HepG2 (cell line): Measurements from ENCODE around the gene FOXA1. TPM values are rescaled to one million over a fixed set of nuclear protein-coding genes. Genes with fewer than 3 reads are reported as not detected.

Experiments
- AGO2 ChIP-seq: fragments of 200-400 bp; formaldehyde crosslinking; optimal IDR thresholded peaks from 2 replicates; pipeline ENCODE3; 2017; ENCODE audit warnings: mild to moderate bottlenecking, low read depth, low read length, moderate library complexity
- GABPA ChIP-seq, 2 experiments: IDR thresholded peaks; 2 replicates each; pipeline ENCODE4 v1.6.1; 2011 to 2016; ENCODE audit warnings: low read depth in 2 of 2, low read length in 1 of 2, missing biosample characterization in 1 of 2, missing genetic modification characterization in 1 of 2
- IKZF4 ChIP-seq: sonication (generic); formaldehyde crosslinking; IDR thresholded peaks from 2 replicates; pipeline ENCODE4 v1.5.1; 2020; ENCODE audit warnings: borderline replicate concordance, mild to moderate bottlenecking, low read depth, missing genetic modification reagents; ENCODE audit errors: not compliant biosample characterization
- MAF1 ChIP-seq: sonication (generic); formaldehyde crosslinking; IDR thresholded peaks from 2 replicates; pipeline ENCODE4 v1.5.0; 2020; ENCODE audit warnings: missing genetic modification reagents, borderline replicate concordance
- MYC ChIP-seq: sonication (generic); formaldehyde crosslinking; IDR thresholded peaks from 2 replicates; pipeline ENCODE4 v1.9.0; 2021; ENCODE audit warnings: missing genetic modification reagents, borderline replicate concordance
- PAXIP1 ChIP-seq: sonication (generic); formaldehyde crosslinking; conservative IDR thresholded peaks from 2 replicates; pipeline ENCODE4 v1.4.0; 2020; ENCODE audit warnings: mild to moderate bottlenecking, missing genetic modification reagents, moderate library complexity
- PHF20 ChIP-seq: sonication (generic); formaldehyde crosslinking; IDR thresholded peaks from 2 replicates; pipeline ENCODE4 v1.5.0; 2020; ENCODE audit warnings: mild to moderate bottlenecking, missing genetic modification reagents
- RNF2 ChIP-seq: fragments of 450-650 bp; conservative IDR thresholded peaks from 2 replicates; pipeline ENCODE4 v1.6.1; 2016; ENCODE audit warnings: low read depth
- SIX1 ChIP-seq: sonication (generic); formaldehyde crosslinking; IDR thresholded peaks from 2 replicates; pipeline ENCODE4 v1.4.0; 2020; ENCODE audit warnings: missing genetic modification reagents, borderline replicate concordance
- ZBTB37 ChIP-seq: sonication (generic); formaldehyde crosslinking; IDR thresholded peaks from 2 replicates; pipeline ENCODE4 v1.4.0; 2020; ENCODE audit warnings: mild to moderate bottlenecking, missing genetic modification reagents
- ZMAT5 ChIP-seq: sonication (generic); formaldehyde crosslinking; IDR thresholded peaks from 2 replicates; pipeline ENCODE4 v1.5.0; 2020; ENCODE audit warnings: mild to moderate bottlenecking, low read depth, missing genetic modification reagents, borderline replicate concordance
- ZNF136 ChIP-seq: sonication (generic); formaldehyde crosslinking; IDR thresholded peaks from 2 replicates; pipeline ENCODE4 v1.8.1; 2022; ENCODE audit warnings: low read depth, mild to moderate bottlenecking, moderate library complexity, missing genetic modification reagents
- ZNF235 ChIP-seq: sonication (generic); formaldehyde crosslinking; IDR thresholded peaks from 2 replicates; pipeline ENCODE4 v1.8.1; 2023; ENCODE audit warnings: mild to moderate bottlenecking, missing genetic modification reagents, borderline replicate concordance
- ZNF281 ChIP-seq: sonication (generic); formaldehyde crosslinking; IDR thresholded peaks from 2 replicates; pipeline ENCODE4 v1.4.0; 2020; ENCODE audit warnings: missing genetic modification reagents, borderline replicate concordance
- ZNF503 ChIP-seq: sonication (generic); formaldehyde crosslinking; IDR thresholded peaks from 2 replicates; pipeline ENCODE4 v1.4.0; 2020; ENCODE audit warnings: missing genetic modification reagents
- ZNF550 ChIP-seq: sonication (generic); formaldehyde crosslinking; IDR thresholded peaks from 2 replicates; pipeline ENCODE4 v1.4.0; 2020; ENCODE audit warnings: mild to moderate bottlenecking, missing genetic modification reagents, borderline replicate concordance
- polyA plus RNA-seq, 8 experiments: library from polyadenylated mRNA; depleted of rRNA in 3 of 8; stranded (reverse) in 7 of 8; unstranded in 1 of 8; fragments of >200 nt; fragmentation: Illumina TruSeq in 4 of 8; extraction: Trizol in 4 of 8; gene quantifications; 2 replicates each; pipeline versions ENCODE4 v1.2.1 to v1.2.3, GENCODE V29; 2011 to 2016; ENCODE audit warnings: low read depth in 4 of 8, missing spikeins in 1 of 8, mixed read lengths in 1 of 8; ENCODE audit not compliant: insufficient read depth in 1 of 8
- total RNA-seq, 5 experiments: library from RNA; depleted of rRNA; stranded (reverse); fragments of >200 nt; fragmentation: Illumina TruSeq; extraction: Trizol; gene quantifications; 2 replicates each; pipeline ENCODE4 v1.2.3, GENCODE V29; 2016; ENCODE audit warnings: low read depth in 1 of 5

Gene FOXA1
- total and polyA plus RNA-seq, 2 of the 13 experiments (the other 11 are each of a cell fraction or from before 2014, with no cell fraction given) = 43.4 to 58.6 TPM

GRCh38 chr14:37588956-37589714 is 5.9 kb downstream of the FOXA1 start (continued):
- 0 out of 2 replicates have a peak, but pooled peaks have one; percentile 20 for TF ChIP-seq ZNF503 (CRISPR knock-in tag)
- no peak for TF ChIP-seq GABPA (IDR thresholded peaks at IDR 0.05; ENCODE audit: low read depth, low read length)
- no peak for TF ChIP-seq GABPA (CRISPR knock-in tag; IDR thresholded peaks at IDR 0.05; ENCODE audit: low read depth)
- TF ChIP-seq RNF2 = no peak
- TF ChIP-seq AGO2 = no peak
- TF ChIP-seq SIX1 = no peak
- no peak; the same call in 1 of the 2 replicates for TF ChIP-seq ZNF136 (CRISPR knock-in tag)
- no peak for TF ChIP-seq ZBTB37 (CRISPR knock-in tag)
- TF ChIP-seq MYC (CRISPR knock-in tag) = no peak
- no peak for TF ChIP-seq ZNF235 (CRISPR knock-in tag)
- TF ChIP-seq PHF20 (CRISPR knock-in tag) = no peak
- no peak for TF ChIP-seq MAF1
- no peak for TF ChIP-seq IKZF4 (CRISPR knock-in tag)
- no peak for TF ChIP-seq ZNF550 (CRISPR knock-in tag)
- TF ChIP-seq ZMAT5 (CRISPR knock-in tag) = no peak
- peak; percentile 40; the same call in 1 of the 2 replicates for TF ChIP-seq ZNF281
- no peak; the same call in none of the 2 replicates for TF ChIP-seq PAXIP1
